Measurements from ENCODE around the gene STAP2.

The STAP2 gene

GRCh38 chr19:4369888-4370260 is 31.2 kb upstream of the STAP2 start:
- peak; percentile 76 for DNase-seq

DNA sequence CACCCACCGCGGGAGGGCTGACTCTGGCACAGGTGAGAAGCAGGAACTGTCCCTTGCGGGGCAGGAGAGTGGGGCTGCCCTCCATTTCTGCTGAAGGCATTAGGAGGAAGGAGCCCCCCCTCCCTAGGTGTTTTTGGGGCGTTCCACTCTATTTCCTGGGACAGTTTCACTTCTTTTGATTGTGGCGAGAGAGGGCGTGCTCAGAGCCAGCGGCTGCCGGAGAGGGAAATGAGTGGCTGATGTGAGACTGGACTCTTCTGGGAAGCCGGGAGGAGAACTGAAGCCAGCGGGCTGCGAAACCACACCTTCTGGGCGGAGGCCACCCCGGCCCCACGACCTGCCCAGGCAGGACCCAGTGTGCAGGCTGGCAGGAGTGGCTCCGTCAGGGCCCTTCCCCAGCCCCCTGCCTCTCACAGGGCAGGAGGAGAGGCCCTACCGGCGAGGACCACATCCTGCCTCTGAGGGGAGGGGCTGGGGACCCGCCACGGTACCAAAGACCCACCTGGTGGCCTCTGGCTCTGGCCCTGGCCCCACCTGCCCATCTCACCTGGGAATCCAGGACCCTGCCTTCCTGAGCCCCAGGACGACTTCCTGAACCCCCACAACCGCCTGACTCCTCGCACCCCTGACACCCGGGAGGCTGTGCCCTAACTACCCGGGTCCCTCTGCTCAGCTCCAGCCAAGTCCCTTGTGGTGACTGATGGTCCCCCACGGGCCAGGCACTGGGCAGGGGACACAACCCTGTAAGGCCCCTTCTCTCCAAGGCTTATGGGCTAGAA is 30.7 kb upstream of the STAP2 start:
- peak; percentile 69 for DNase-seq

- DNase-seq = no peak
These were observed 29.6 kb upstream of the STAP2 start for GRCh38 chr19:4368128-4368820.

GRCh38 chr19:4367781-4368127 is 29.1 kb upstream of the STAP2 start:
- no peak for DNase-seq

- no peak for DNase-seq
These were observed 28.7 kb upstream of the STAP2 start for GRCh38 chr19:4367336-4367723.

GRCh38 chr19:4366666-4367335 is 28.2 kb upstream of the STAP2 start:
- DNase-seq = no peak

DNA sequence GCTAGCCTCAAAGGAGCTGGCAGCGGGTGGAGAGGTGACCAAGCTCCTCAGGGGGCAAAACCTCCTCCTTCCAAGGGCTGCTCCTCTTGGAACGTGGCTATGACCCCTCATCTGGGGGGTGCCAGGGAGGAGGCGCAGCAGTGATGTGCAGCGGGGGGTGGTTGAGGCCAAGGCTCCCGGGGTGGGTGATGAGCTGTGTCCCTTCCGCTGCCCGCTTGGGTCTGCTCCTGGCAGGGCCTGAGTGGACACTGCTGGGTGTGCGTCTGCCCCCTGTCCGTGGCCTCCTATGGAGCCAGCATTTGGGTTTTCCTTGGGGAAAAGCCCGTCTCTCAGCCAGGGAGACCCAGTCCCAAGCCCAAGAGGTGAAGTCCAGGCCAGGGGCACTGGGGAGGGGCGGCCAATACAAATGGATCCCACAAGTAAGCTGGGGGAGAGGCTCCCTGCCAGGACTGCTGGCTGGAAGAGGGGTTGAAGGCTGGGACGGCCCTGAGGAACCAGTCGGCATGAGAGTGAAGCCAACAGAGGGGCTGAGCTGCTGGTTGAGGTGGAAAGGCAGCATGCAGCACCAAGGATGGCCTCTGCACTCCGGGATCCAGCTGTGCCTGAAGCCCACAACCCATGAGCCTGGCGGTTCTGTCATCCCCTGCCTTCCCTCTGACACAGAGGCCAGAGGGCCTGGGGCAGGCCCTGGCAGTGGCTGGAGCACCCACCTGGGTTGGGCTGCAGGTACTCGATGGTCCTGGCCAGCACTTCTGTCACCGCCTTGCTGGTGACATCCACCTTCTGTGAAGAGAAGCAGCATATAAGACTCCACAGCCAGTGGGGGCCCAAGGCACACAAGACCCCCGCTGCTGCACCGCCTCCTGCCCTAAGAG is 27.4 kb upstream of the STAP2 start:
- no peak for DNase-seq

DNA sequence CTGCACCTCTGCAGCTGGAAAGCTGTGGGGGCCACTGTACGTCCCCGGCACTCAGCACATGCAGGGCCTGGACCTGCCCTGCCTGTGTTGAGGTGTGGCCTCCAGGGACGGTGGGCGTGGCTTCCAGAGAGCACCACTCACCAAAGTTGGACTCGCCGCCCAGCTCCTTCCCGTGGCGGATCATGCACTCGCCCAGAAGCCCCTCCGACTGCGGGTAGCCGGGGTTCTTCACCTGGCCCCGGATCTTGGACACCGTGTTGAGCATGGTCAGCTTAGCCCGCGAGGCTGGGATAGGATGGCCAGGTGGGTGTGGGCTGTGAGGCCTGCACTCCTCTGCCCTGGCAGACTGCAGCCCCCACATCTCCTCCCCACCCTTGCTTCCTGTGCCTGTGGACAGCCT is 26.7 kb upstream of the STAP2 start:
- no peak for DNase-seq

GRCh38 chr19:4363571-4364304 is 25.1 kb upstream of the STAP2 start:
- no peak for DNase-seq

GRCh38 chr19:4362831-4363545 is 24.4 kb upstream of the STAP2 start:
- no peak for DNase-seq

- DNase-seq = no peak
These were observed 23.6 kb upstream of the STAP2 start for GRCh38 chr19:4362101-4362828.

DNA sequence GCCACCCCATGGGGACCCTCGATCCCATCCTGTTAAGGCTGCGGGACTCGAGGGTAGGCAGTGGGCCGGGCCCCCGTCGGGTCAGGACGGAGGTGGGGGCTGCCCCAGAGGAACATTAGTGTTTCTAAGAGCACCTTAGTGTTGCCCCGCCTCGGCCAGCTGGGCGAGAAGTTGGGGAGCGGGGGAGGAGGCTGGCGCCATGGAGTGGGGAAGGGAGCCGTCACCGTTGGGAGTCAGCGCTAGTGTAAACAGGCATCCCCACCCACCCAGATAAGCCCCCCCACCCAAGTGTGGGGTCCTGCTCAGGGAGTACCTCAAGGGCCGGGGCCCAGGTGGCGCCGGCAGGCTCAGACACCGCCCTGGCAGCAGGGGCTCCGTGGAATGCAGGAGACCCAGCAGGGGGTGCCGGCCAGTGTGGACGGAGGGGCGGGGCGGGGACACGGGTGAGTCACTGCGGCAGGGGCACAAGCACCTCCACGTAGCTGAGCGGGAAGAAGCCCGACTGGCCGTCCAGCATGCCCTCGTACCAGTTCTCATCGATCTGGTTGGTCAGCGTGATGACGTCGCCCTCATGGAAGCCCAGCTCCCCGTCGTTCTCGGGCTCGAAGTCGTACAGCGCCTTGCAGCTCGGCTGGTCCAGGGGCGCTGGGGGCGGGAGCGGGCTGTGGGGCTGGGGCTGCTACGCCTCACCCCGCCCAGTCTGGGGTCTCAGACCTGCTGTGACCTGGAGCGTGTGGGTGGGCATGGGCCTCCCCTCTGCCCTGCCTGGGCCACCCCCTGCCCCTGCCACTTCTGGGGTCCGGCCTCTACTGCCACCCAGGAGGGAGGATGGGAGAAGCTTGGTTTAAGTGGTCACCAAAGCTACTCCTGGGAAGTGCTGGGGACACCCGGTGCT is 22.8 kb upstream of the STAP2 start:
- no peak for DNase-seq

DNA sequence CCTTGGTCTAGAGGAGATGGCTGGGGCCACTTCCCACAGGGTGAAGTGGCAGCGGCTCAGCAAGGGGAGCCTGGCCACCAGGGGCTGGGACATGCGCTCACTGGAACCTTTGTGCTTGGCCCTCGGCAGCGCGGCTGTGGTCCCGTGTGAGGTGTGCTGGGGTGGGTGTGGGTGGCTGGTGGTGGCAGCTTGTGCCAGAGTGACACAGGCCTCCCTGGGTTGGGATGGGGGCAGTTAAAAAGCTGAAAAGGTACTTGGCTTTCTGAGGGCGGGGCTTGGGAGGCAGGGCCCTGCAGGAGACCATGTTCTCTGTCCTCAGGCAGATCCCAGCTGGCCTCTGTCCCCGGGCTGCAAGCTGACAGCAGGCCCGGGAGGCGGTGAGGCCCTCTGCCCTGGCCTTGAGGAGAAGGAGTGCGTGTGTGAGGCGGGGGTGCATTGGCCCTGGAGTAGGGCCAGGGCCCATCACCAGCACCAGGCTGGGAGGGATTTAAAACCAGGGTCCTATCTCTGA is 22.1 kb upstream of the STAP2 start:
- no peak for DNase-seq

- no peak for DNase-seq
These were observed 21.5 kb upstream of the STAP2 start for GRCh38 chr19:4360081-4360569.

GRCh38 chr19:4359627-4360000 is 21.0 kb upstream of the STAP2 start:
- no peak for DNase-seq

DNA sequence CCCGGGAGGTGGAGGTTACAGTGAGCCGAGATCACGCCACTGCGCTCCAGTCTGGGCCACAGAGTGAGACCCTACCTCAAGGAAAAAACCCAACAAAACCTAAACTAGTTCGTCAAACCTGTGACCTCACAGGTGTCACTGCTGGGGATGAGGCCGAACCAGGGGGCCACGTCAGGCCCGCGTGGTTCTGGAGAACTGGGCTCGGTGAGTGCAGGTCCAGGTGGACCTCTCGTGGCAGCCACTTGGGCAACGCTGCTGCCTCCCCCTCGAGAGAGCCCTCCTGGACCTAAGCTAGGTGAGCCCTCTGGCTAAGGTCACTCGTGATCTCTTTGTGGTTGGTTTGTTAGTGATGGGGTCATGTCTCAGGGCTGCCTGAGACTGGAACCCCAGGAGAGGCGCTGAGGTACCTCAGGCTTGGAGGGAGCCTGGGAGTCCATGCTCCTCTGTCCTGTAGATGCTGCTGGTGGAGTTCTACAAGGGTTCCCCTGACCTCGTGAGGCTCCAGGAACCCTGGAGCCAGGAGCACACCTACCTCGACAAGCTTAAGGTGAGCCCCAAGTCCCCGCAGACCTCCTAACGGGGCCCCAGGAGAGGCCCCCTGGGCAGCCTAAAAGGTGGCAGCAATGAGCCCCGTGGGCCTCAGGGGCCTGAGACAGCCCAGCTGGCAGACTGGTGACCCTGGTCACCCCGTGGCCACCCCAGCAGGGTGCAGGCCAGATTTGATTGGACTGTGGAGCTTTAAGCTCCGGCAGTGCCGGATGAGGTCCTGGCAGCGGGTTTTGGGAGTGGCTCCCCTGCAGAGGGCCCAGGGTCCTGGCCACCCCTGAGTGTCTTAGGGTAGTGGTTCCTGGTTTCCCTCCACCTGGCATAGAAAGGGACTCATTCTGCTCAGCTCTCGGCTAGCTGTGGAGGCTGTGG is 20.3 kb upstream of the STAP2 start:
- DNase-seq = no peak

DNA sequence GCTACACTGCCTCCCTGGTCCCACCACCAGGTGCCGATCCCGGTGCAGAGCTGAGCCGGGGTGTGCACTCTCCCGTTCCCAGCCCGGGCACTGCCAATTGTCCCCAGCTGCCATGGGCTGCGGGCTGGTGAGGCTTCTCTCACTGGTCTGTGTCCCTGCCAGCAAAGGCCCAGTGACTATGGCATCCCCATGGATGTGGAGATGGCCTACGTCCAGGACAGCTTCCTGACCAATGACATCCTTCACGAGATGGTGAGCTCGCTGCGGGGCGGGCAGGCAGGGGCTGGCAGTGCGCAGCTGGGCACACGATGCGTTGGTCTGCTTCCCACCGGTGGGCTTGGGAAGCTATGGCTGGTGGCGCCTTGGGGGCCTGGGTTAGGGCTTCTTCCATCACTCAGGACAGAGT is 19.3 kb upstream of the STAP2 start:
- DNase-seq = no peak

- no peak for DNase-seq
These were observed 18.6 kb upstream of the STAP2 start for GRCh38 chr19:4357095-4357797.
